HG02588 (cell line): ENCODE results near the gene L3MBTL4.
"Not testable (repeated sequence)": the region's sequence is repeated elsewhere in the genome, so short reads cannot be mapped to it uniquely, and the experiment has no call there.

ENCODE experiments used
- ATAC-seq: cut with Tn5 transposase; IDR thresholded peaks from one replicate; pipeline ENCODE4 v1.9.1; 2021; ENCODE audit warnings: mild to moderate bottlenecking, moderate library complexity; ENCODE audit not compliant: unreplicated experiment

Gene L3MBTL4

DNA sequence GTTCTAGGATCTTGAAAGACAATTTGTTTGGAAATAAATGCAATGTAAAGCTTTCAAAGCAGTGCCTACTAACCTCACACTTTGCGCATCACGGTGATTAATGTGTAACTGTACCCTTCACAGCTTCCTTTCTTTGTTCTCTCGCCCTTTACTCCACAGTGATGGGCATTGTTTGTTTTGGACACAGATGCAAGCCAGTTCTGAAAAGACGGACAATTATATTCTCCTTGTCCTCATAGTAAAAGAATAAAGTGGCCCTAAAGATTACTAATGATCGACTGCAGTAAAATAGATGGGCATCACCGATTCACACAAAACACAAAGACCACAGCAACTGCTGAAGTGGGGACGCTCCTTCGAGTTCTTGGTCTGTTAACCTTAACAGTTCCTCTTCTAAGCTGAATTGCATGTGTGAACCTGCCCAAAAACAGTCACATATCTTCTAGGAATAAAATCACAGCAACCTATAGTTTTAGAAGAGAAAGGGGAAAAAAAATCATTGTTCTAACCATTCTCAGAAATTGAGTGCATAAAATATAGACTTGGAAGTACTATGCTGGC lies 7.7 kb downstream of the L3MBTL4 start:
- no peak for ATAC-seq

- no peak for ATAC-seq
These were observed 8.4 kb downstream of the L3MBTL4 start for GRCh38 chr18:6406075-6406909.

- ATAC-seq = no peak
These were observed 9.3 kb downstream of the L3MBTL4 start for GRCh38 chr18:6405237-6406074.

GRCh38 chr18:6404834-6405233 lies 9.9 kb downstream of the L3MBTL4 start:
- ATAC-seq = no peak

DNA sequence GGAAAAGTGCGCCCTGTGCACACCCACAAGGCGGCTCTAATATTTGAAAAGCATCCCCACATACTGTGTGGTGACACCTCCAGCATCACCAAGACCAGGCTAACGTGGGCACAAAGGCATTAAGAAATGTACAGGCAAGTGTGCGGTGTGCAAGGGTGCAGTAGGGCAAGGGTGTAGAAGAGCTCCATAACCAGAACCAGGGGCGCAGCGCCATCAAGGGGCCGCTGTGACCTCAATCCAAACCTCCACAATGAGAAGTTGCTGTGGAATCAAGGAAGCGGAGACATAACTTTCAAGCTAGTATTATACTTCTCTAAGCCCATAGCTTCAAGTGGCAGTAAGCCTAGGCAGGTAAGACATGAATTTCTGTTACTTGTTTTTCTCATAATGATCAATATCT lies 13.0 kb downstream of the L3MBTL4 start:
- ATAC-seq = no peak

DNA sequence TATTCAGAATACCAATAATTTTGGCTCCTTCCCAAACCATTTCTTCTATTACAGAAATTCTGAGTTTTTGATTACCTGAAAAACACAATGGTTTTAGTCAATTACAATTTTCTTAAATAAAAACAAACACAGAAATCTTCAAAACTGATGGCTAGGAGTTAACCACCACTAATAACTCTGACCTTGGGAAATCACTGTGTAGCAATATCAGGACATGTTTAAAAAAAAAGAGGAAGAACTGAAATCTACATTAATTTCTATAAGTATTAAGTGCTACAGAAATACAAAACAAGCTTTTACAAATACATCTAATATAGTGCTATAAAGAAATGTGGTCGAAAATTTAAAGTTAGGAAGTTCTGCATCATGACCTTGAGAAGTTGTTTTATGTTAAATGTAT lies 14.9 kb downstream of the L3MBTL4 start:
- ATAC-seq = no peak

GRCh38 chr18:6397931-6398566 lies 16.7 kb downstream of the L3MBTL4 start:
- no peak for ATAC-seq

DNA sequence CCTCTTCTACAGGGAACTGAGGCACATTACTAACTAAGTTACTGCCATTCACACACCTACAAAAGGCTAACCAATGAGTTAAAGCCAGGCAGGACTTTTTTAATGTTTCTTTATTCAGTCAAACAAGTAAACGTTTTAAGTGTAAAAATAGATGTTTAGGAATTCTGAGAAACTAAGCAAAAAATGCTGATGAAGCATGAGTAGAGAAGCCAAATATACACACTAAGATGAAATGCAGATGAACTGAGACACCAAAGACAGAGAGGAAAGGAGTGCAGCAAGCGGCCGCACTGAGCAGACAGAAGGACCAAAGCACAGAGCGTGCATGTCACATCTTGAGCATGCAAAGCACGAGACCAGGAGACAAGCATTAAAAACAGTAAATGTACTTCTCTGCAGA lies 17.9 kb downstream of the L3MBTL4 start:
- no peak for ATAC-seq

DNA sequence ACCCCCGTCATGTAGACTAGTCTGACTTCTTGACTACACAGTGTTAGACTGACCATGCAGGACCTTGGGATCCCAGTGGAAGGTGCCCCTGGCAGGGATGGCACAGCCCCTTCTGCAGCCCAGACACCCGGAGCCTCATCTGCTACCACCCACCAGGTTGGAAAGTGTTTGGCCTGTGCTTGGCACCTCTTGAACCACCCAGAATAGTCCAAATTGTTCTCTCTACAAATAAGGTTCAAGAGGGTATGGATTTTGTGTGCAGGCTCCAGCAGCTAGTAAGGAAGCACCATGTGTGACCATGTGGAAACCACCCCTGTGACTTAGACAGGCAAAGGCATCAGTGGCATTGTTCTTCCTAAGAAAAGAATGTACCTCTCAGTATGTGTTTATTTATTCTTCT lies 18.4 kb downstream of the L3MBTL4 start:
- no peak for ATAC-seq

DNA sequence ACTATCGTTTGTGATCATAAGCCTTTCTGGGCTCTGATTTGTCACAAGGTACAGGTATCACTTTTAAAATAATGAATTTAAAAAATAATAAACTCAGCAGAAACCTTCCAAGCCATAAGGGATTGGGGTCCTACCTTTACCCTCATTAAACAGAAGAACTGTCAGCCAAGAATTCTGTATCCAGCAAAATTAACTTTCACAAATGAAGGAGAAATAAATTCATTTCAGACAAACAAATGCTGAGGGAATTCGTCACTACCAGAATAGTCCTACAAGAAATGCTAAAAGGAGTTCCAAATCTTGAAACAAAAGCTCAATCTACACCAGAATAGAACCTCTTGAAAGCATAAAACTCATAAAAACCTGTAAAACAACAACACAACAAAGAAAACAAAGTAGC lies 25.7 kb downstream of the L3MBTL4 start:
- ATAC-seq = no peak

- no peak for ATAC-seq
These were observed 31.7 kb downstream of the L3MBTL4 start for GRCh38 chr18:6382963-6383362.

DNA sequence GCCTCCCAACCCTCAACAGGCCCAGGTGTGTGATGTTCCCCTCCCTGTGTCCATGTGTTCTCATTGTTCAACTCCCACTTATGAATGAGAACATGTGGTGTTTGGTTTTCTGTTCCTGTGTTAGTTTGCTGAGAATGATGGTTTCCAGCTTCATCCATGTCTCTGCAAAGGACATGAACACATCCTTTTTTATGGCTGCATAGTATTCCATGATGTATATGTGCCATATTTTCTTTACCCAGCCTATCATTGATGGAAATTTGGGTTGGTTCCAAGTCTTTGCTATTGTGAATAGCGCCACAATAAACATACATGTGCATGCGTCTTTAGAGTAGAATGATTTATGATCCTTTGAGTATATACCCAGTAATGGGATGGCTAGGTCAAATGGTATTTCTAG lies 37.2 kb downstream of the L3MBTL4 start:
- not testable (repeated sequence) for ATAC-seq

- ATAC-seq = no peak
These were observed 38.1 kb downstream of the L3MBTL4 start for GRCh38 chr18:6376433-6377229.

GRCh38 chr18:6374935-6375529 lies 39.7 kb downstream of the L3MBTL4 start:
- no peak for ATAC-seq

- ATAC-seq = no peak
These were observed 40.4 kb downstream of the L3MBTL4 start for GRCh38 chr18:6374340-6374739.

GRCh38 chr18:6373187-6373586 lies 41.5 kb downstream of the L3MBTL4 start:
- ATAC-seq = no peak

DNA sequence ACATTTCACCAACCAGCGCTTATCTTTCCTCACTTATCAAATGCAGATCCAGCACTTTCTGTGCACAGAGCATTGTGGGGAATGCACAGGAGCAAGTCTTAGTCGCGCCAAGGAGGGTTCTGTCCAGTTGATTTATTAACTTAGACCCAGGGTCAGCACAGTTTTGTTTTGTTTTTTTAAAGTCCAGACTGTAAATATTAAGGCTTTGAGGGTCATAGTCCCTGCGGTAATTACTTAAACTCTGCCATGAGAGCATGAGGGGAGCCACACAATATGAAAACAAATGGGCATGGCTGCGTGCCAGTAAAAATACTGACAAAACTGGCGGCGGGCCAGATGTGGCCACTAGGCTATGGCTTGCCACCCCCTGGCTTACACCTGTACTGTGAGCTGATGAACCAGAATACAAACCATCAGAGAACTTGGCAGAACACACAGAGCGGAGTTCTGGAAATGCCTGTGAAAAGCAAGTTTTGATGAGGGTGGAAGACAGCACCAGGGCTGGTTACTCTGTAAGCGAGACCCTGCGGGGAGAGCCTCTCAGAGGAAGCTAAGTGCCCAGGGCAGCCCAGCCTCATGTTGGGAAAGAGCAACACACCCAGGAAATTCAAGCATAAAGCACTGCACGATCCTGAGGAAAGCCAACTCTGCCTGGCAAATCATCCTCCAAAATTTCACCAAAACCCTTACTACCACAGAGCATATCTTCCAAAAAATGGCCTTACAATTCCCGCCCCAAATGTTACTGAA lies 43.6 kb downstream of the L3MBTL4 start:
- no peak for ATAC-seq

- no peak for ATAC-seq
These were observed 44.3 kb downstream of the L3MBTL4 start for GRCh38 chr18:6370410-6370809.

- ATAC-seq = no peak
These were observed 46.7 kb downstream of the L3MBTL4 start for GRCh38 chr18:6368017-6368416.
